ENCODE measurements around the gene TTC31. TPM values are rescaled to one million over a fixed set of nuclear protein-coding genes. Genes with fewer than 3 reads are reported as not detected.
A peak's percentile ranks its signal among the peaks of the same experiment; 100 is the strongest.

Gene TTC31
- total RNA-seq, 3 donors from 2014 or later, result 21.6 to 32.0 (median 27.8) TPM

GRCh38 chr2:74499267-74499939 lies 16.5 kb downstream of the TTC31 start, which contains the start of gene LBX2:
Gene LBX2 (minus strand): TSS chr2:74499603. CDS start chr2:74499537, 66 bp downstream.
- Histone ChIP-seq H3K27ac (peak within 1 kb of the TSS; percentile 29 to 43), H3K27me3 (peaks cover 6 to 7% of the 10 kb centered on the region in 2 donors)
- intact Hi-C loops (cut with DNase I; ENCODE audit: low total_unique reads), result no loop called here

GRCh38 chr2:74499940-74500577 lies 17.2 kb downstream of the TTC31 start:
- H3K36me3 ChIP-seq, result no peaks in the 10 kb centered on the region
- DNase-seq (ENCODE audit: low spot score in 2 of 2), result no peak
- no peak overlapping the region for H3K27ac ChIP-seq
- intact Hi-C loops (cut with DNase I; ENCODE audit: low total_unique reads), result no loop called here
- no peaks in the 10 kb centered on the region for H3K9me3 ChIP-seq
- H3K27me3 ChIP-seq, result peaks cover 6 to 7% of the 10 kb centered on the region in 2 donors
- H3K4me1 ChIP-seq, result peaks cover under 1 to 3% of the 10 kb centered on the region in 2 donors
- peak overlapping the region in 1 of 3 donors; percentile 55 for H3K4me3 ChIP-seq
- TF ChIP-seq POLR2A (IDR thresholded peaks at IDR 0.05) (no peak), POLR2AphosphoS5 (IDR thresholded peaks at IDR 0.05) (no peak), CTCF (IDR thresholded peaks at IDR 0.05) (no peak)

More at GRCh38 chr2:74499267-74499939, 16.5 kb downstream of the TTC31 start, which contains the start of gene LBX2:
- H3K9me3 ChIP-seq, result no peaks in the 10 kb centered on the region
- no peak for TF ChIP-seq POLR2A (IDR thresholded peaks at IDR 0.05)
- TF ChIP-seq CTCF (IDR thresholded peaks at IDR 0.05), result no peak
- no peak for TF ChIP-seq POLR2AphosphoS5 (IDR thresholded peaks at IDR 0.05)
- peak within 1 kb of the TSS; percentile 31 to 70 (median 55) for H3K4me3 ChIP-seq
- peaks cover 0 to 3% of the 10 kb centered on the region in 2 donors for H3K4me1 ChIP-seq
- no peaks in the 10 kb centered on the region for H3K36me3 ChIP-seq
- no peak for DNase-seq (ENCODE audit: low spot score in 2 of 2)

- H3K9me3 ChIP-seq, result no peaks in the 10 kb centered on the region
- no peak overlapping the region for H3K27ac ChIP-seq
- DNase-seq (ENCODE audit: low spot score in 2 of 2), result no peak
- peaks cover 6 to 7% of the 10 kb centered on the region in 2 donors for H3K27me3 ChIP-seq
- intact Hi-C loops (cut with DNase I; ENCODE audit: low total_unique reads), result no loop called here
- H3K36me3 ChIP-seq, result no peaks in the 10 kb centered on the region
- TF ChIP-seq CTCF (IDR thresholded peaks at IDR 0.05) (no peak), POLR2AphosphoS5 (IDR thresholded peaks at IDR 0.05) (no peak), POLR2A (IDR thresholded peaks at IDR 0.05) (no peak)
- peaks cover 3 to 5% of the 10 kb centered on the region in 2 donors for H3K4me1 ChIP-seq
- H3K4me3 ChIP-seq, result no peak overlapping the region
Observed at GRCh38 chr2:74500578-74500946, 17.7 kb downstream of the TTC31 start.

- peaks cover 6 to 7% of the 10 kb centered on the region in 2 donors for H3K27me3 ChIP-seq
- intact Hi-C loops (cut with DNase I; ENCODE audit: low total_unique reads), result no loop called here
- no peaks in the 10 kb centered on the region for H3K36me3 ChIP-seq
- peaks cover 3 to 15% of the 10 kb centered on the region in 2 donors for H3K4me1 ChIP-seq
- TF ChIP-seq CTCF (IDR thresholded peaks at IDR 0.05), result no peak
- TF ChIP-seq POLR2AphosphoS5 (IDR thresholded peaks at IDR 0.05), result no peak
- no peak for TF ChIP-seq POLR2A (IDR thresholded peaks at IDR 0.05)
- H3K9me3 ChIP-seq, result no peaks in the 10 kb centered on the region
- H3K27ac ChIP-seq, result no peak overlapping the region
- no peak overlapping the region for H3K4me3 ChIP-seq
- no peak for DNase-seq (ENCODE audit: low spot score in 2 of 2)
Observed at GRCh38 chr2:74501335-74502071, 18.6 kb downstream of the TTC31 start.
